Tibial nerve (tissue), 3 donors: Measurements from ENCODE around the gene SYNGR3.

Source experiments
- POLR2A ChIP-seq, 2 donors: fragments of 450-650 bp; IDR thresholded peaks; one replicate each; pipeline ENCODE4 v1.6.1; 2017; ENCODE audit warnings: antibody characterized with exemption in 2 of 2, mild to moderate bottlenecking in 2 of 2, moderate library complexity in 2 of 2
- TF ChIP-seq, protein P1 (sequence below), 5 experiments: fragments of 200-600 bp in 3 of 5; fragments of 450-650 bp in 2 of 5; sonication (generic) in 3 of 5; IDR thresholded peaks; one replicate each; pipeline ENCODE4 v1.5.1; 2016 to 2019; ENCODE audit warnings: antibody characterized with exemption in 5 of 5, mild to moderate bottlenecking in 3 of 5, moderate library complexity in 2 of 5

DNA sequence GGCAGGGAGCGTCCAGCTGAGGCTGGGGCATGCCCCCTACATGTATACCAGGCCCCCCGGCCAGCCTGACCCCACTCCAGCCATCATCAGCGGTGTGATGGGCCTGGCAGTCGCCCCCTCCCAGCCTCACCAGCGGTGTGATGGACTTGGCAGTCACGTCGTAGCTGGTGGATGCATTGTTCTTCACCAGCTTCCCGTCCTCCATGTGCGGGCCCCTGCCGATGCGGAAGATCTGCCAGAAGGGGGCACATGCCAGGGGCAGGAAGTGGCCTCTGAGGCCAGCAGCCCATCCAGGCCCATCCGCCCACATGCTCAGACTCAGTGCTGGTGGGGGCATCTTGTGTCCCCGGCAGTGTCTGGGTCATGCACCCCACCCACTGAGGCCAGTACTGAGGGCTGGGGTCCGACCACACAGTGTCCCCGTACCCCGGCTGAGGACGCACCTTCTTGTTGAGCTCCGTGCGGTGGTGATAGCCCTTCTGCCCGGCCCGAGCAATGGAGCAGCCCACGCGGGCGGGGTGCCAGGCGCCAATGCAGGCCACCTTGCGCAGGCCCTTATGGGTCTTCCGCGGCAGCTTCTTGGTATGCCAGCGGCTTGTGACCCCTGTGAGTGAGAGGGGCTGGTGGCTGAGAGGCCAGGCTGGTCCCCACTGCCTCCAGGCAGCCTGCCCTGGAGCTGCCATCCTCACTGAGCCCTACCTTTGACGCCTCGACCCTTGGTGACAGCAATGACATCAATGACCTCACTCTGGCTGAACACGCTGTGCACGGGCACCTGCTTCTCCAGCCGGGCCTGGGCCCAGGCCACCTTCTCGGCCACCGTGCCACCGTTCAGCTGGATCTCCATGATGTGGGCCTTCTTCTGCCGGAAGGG, 43.0 kb upstream of the SYNGR3 start:
- TF ChIP-seq, protein P1, sequence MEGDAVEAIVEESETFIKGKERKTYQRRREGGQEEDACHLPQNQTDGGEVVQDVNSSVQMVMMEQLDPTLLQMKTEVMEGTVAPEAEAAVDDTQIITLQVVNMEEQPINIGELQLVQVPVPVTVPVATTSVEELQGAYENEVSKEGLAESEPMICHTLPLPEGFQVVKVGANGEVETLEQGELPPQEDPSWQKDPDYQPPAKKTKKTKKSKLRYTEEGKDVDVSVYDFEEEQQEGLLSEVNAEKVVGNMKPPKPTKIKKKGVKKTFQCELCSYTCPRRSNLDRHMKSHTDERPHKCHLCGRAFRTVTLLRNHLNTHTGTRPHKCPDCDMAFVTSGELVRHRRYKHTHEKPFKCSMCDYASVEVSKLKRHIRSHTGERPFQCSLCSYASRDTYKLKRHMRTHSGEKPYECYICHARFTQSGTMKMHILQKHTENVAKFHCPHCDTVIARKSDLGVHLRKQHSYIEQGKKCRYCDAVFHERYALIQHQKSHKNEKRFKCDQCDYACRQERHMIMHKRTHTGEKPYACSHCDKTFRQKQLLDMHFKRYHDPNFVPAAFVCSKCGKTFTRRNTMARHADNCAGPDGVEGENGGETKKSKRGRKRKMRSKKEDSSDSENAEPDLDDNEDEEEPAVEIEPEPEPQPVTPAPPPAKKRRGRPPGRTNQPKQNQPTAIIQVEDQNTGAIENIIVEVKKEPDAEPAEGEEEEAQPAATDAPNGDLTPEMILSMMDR (IDR thresholded peaks at IDR 0.05) = no peak
- TF ChIP-seq POLR2A (IDR thresholded peaks at IDR 0.05) = no peak
